ENCODE results near the gene IBSP.

IBSP gene

GRCh38 chr4:87838890-87839591, 39.7 kb downstream of the IBSP start:
- DNase-seq (ENCODE audit: low read depth in 2 of 2), result no peak

GRCh38 chr4:87839592-87839946, 40.2 kb downstream of the IBSP start:
- no peak for DNase-seq (ENCODE audit: low read depth in 2 of 2)

DNA sequence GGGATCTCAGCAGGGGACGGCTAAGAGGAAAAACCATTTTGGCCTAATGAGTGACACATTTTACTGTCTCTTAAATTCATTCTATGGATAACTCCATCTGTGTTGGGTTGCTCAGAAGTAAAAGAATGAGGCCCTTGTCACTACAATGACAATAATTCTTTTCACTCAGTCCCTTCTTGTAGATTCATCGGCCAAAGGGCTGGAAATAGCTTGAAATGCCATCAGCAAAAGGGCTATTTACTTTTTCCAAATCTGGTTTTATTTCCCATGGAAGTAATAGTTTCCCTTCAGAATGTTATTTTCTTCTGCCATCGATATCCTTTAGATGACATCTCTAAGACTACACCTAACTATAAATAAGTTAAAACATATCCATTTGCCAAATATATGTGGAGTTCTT, 40.8 kb downstream of the IBSP start:
- no peak for DNase-seq (ENCODE audit: low read depth in 2 of 2)

- DNase-seq (ENCODE audit: low read depth in 2 of 2), result no peak
Observed at GRCh38 chr4:87843936-87844335, 44.6 kb downstream of the IBSP start.

DNA sequence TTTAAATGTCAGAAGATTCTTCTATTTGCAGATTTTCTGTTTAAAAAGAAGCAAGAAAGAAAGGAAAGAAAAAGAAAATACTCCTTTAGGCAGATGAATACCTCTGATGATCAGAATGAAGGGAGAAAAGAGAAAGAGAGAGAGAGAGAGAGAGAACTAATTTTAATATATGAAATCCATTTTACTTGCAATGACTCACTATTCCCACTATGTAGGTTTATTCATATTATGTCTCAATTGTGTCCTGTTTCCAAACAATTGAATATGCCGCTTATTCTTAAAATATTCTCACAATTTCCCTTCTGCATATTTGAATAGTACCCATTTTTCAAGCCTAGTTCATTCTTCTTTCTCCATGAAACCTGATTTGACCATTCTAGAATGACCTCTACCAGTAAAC, 45.1 kb downstream of the IBSP start:
- DNase-seq (ENCODE audit: low read depth in 2 of 2), result no peak

DNA sequence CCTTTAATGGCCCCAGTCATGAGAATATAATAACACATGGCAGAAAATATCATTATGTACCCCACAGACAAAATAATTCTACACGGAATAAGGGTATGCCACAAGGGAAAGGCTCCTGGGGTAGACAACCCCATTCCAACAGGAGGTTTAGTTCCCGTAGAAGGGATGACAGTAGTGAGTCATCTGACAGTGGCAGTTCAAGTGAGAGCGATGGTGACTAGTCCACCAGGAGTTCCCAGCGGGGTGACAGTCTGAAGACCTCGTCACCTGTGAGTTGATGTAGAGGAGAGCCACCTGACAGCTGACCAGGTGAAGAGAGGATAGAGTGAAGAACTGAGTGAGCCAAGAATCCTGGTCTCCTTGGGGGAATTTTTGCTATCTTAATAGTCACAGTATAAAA, 46.9 kb downstream of the IBSP start:
- no peak for DNase-seq (ENCODE audit: low read depth in 2 of 2)

GRCh38 chr4:87848622-87849351, 49.4 kb downstream of the IBSP start:
- no peak for DNase-seq (ENCODE audit: low read depth in 2 of 2)

- no peak for DNase-seq (ENCODE audit: low read depth in 2 of 2)
Observed at GRCh38 chr4:87849612-87850011, 50.3 kb downstream of the IBSP start.

DNA sequence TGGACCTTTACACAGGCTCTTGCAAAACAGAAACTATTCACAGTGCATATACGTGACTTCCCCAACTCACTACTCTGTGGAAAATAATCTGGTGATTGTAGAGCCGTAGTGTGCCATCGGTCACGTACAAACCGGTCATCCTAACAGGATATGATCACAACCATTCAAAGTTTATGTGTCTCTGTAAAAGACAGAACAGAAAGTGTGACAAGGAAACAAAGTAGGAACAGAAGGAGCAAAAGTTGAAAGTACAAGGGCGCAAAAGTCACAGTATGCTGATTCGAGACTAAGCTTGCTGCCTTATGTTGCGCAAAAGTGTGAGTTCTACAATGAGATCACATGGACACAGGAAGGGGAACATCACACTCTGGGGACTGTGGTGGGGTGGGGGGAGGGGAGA, 52.0 kb downstream of the IBSP start:
- DNase-seq (ENCODE audit: low read depth in 2 of 2), result no peak

GRCh38 chr4:87851953-87852352, 52.6 kb downstream of the IBSP start:
- DNase-seq (ENCODE audit: low read depth in 2 of 2), result no peak

GRCh38 chr4:87853108-87853507, 53.8 kb downstream of the IBSP start:
- no peak for DNase-seq (ENCODE audit: low read depth in 2 of 2)

DNA sequence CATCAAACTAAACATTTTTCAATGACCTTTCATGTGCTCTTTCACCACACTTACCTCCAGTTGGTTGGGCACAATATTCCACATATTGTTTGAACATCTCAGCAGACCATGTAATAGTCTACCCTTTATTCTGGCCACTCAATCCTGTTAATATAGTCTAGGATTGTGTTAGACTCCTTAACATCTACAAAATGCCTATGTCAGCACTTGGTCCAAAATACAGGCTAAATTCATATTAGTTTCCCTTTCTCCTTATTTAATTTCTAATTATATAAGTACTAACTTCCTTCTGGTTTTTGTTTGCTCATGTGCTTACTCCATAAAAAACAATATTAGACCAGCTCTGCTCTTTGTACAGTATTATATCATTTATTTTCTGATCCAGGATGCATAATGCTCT, 54.5 kb downstream of the IBSP start:
- DNase-seq (ENCODE audit: low read depth in 2 of 2), result no peak

DNA sequence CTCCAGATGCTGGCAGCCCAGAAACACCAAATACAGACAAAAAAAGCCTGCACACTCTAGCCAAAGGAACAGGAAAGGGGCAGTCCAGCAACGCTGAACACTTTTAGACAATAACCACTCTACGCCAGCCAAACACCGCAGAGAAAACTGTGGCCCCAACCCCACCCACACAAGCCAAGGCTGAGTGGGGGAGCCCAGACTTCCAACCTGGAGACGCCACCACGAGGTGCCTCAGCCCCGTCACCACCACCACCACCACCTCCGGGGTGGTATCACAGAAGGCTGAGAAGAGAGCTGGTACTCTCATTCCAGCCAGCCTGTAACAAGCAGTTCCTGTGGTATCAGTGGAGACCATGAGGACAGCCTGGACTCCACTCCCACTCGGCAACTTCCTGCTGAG, 56.2 kb downstream of the IBSP start:
- no peak for DNase-seq (ENCODE audit: low read depth in 2 of 2)

DNA sequence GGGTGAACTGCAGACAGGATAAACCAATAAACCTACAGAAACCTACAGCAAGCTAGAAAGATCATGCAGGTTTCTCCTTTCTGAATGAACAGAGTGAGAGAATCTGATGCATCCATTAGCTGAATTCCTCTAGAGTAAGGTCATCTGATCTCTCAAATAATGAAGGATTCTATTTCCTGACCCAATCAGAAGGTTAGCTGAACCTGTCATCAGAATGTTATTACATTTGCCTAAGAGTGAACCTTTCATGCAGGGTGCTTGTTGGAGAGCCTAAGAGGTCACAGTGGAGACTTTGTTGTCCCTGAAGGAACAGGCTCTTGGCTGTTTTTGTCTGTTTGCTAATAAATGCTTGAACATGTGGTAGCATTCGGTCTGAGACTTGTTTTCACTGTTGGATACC, 57.5 kb downstream of the IBSP start:
- no peak for DNase-seq (ENCODE audit: low read depth in 2 of 2)

GRCh38 chr4:87857789-87858188, 58.4 kb downstream of the IBSP start:
- DNase-seq (ENCODE audit: low read depth in 2 of 2), result no peak
